Measurements from ENCODE around the gene RELN. TPM values are rescaled to one million over a fixed set of nuclear protein-coding genes. Genes with fewer than 3 reads are reported as not detected.

The RELN gene
- total and polyA plus RNA-seq, 2 donors (not counting 1 experiment from before 2014, with no cell fraction given) = 0.33 to 31.8 TPM

- H2AFZ ChIP-seq (ENCODE audit: low read length) = no peak overlapping the region
Observed at GRCh38 chr7:103771294-103771693, 218.2 kb downstream of the RELN start.

GRCh38 chr7:103766660-103767059 lies 222.8 kb downstream of the RELN start:
- Histone ChIP-seq H3K4me2 (ENCODE audit: extremely low read depth, insufficient read depth, low read length) (no peak overlapping the region), H3K9me3 (ENCODE audit: control insufficient read depth, insufficient read depth, low read depth, low read length) (no peaks in the 10 kb centered on the region), H3K9ac (ENCODE audit: insufficient read depth, low read length) (no peak overlapping the region), H3K36me3 (ENCODE audit: control insufficient read depth, insufficient read depth, low read length) (no peaks in the 10 kb centered on the region), H2AFZ (ENCODE audit: low read length) (no peak overlapping the region), H3K4me1 (ENCODE audit: control insufficient read depth, extremely low read depth, insufficient read depth, low read length) (no peaks in the 10 kb centered on the region), H3K79me2 (ENCODE audit: control insufficient read depth, insufficient read depth, low read length) (no peaks in the 10 kb centered on the region), H3K27ac (ENCODE audit: insufficient read depth, low read length) (no peak overlapping the region), H3K27me3 (ENCODE audit: control insufficient read depth, insufficient read depth, low read length) (no peaks in the 10 kb centered on the region), H3K4me3 (replicated peaks in 1 of 4; ENCODE audit: control extremely low read depth in 1 of 4, insufficient read depth in 1 of 4, low read depth in 3 of 4, low read length in 4 of 4) (no peak overlapping the region), H4K20me1 (ENCODE audit: control insufficient read depth, extremely low read depth, insufficient read depth, low read length) (no peaks in the 10 kb centered on the region)
- no peak for TF ChIP-seq CTCF (conservative IDR thresholded peaks at IDR 0.05 in 1 of 2, IDR thresholded peaks at IDR 0.05 in 1 of 2; ENCODE audit: low read depth in 1 of 2, low read length in 2 of 2)
- no peak for TF ChIP-seq EZH2 (IDR thresholded peaks at IDR 0.05; ENCODE audit: low read length, missing control alignments)
- DNase-seq (ENCODE audit: low read depth in 2 of 2) = peak in 1 of 2 donors; percentile 29

More at GRCh38 chr7:103771294-103771693, 218.2 kb downstream of the RELN start:
- Histone ChIP-seq H3K4me2 (ENCODE audit: extremely low read depth, insufficient read depth, low read length) (no peak overlapping the region), H3K79me2 (ENCODE audit: control insufficient read depth, insufficient read depth, low read length) (no peaks in the 10 kb centered on the region), H3K9ac (ENCODE audit: insufficient read depth, low read length) (no peak overlapping the region), H3K27me3 (ENCODE audit: control insufficient read depth, insufficient read depth, low read length) (no peaks in the 10 kb centered on the region), H3K9me3 (ENCODE audit: control insufficient read depth, insufficient read depth, low read depth, low read length) (no peaks in the 10 kb centered on the region), H3K4me3 (replicated peaks in 1 of 4; ENCODE audit: control extremely low read depth in 1 of 4, insufficient read depth in 1 of 4, low read depth in 3 of 4, low read length in 4 of 4) (no peak overlapping the region), H3K27ac (ENCODE audit: insufficient read depth, low read length) (no peak overlapping the region), H3K4me1 (ENCODE audit: control insufficient read depth, extremely low read depth, insufficient read depth, low read length) (no peaks in the 10 kb centered on the region), H3K36me3 (ENCODE audit: control insufficient read depth, insufficient read depth, low read length) (no peaks in the 10 kb centered on the region), H4K20me1 (ENCODE audit: control insufficient read depth, extremely low read depth, insufficient read depth, low read length) (no peaks in the 10 kb centered on the region)
- no peak for TF ChIP-seq EZH2 (IDR thresholded peaks at IDR 0.05; ENCODE audit: low read length, missing control alignments)
- TF ChIP-seq CTCF (conservative IDR thresholded peaks at IDR 0.05 in 1 of 2, IDR thresholded peaks at IDR 0.05 in 1 of 2; ENCODE audit: low read depth in 1 of 2, low read length in 2 of 2) = no peak
- no peak for DNase-seq (ENCODE audit: low read depth in 2 of 2)

- H3K27ac ChIP-seq (ENCODE audit: insufficient read depth, low read length) = no peak overlapping the region
- no peak for TF ChIP-seq CTCF (conservative IDR thresholded peaks at IDR 0.05 in 1 of 2, IDR thresholded peaks at IDR 0.05 in 1 of 2; ENCODE audit: low read depth in 1 of 2, low read length in 2 of 2)
- no peak for TF ChIP-seq EZH2 (IDR thresholded peaks at IDR 0.05; ENCODE audit: low read length, missing control alignments)
- no peaks in the 10 kb centered on the region for H3K9me3 ChIP-seq (ENCODE audit: control insufficient read depth, insufficient read depth, low read depth, low read length)
- no peak overlapping the region for H2AFZ ChIP-seq (ENCODE audit: low read length)
- no peak overlapping the region for H3K4me3 ChIP-seq (replicated peaks in 1 of 4; ENCODE audit: control extremely low read depth in 1 of 4, insufficient read depth in 1 of 4, low read depth in 3 of 4, low read length in 4 of 4)
- no peak overlapping the region for H3K9ac ChIP-seq (ENCODE audit: insufficient read depth, low read length)
- DNase-seq (ENCODE audit: low read depth in 2 of 2) = no peak
- no peaks in the 10 kb centered on the region for H3K79me2 ChIP-seq (ENCODE audit: control insufficient read depth, insufficient read depth, low read length)
- H3K4me2 ChIP-seq (ENCODE audit: extremely low read depth, insufficient read depth, low read length) = no peak overlapping the region
- no peaks in the 10 kb centered on the region for H3K36me3 ChIP-seq (ENCODE audit: control insufficient read depth, insufficient read depth, low read length)
- no peaks in the 10 kb centered on the region for H3K27me3 ChIP-seq (ENCODE audit: control insufficient read depth, insufficient read depth, low read length)
- no peaks in the 10 kb centered on the region for H3K4me1 ChIP-seq (ENCODE audit: control insufficient read depth, extremely low read depth, insufficient read depth, low read length)
- no peaks in the 10 kb centered on the region for H4K20me1 ChIP-seq (ENCODE audit: control insufficient read depth, extremely low read depth, insufficient read depth, low read length)
Observed at GRCh38 chr7:103765901-103766300, 223.6 kb downstream of the RELN start.

Measured in fibroblast of lung (primary cell).